Hepatocyte (in vitro differentiated cells): ENCODE measurements around the gene SOBP.
"Not testable (repeated sequence)": the region's sequence is repeated elsewhere in the genome, so short reads cannot be mapped to it uniquely, and the experiment has no call there.

Experiments
- CTCF ChIP-seq: fragments of 200-600 bp; sonication (generic); IDR thresholded peaks from 2 replicates; pipeline ENCODE4 v1.5.1; 2016; ENCODE audit warnings: antibody characterized with exemption, mild to moderate bottlenecking; ENCODE audit not compliant: poor library complexity
- EZH2 ChIP-seq: fragments of 200-600 bp; sonication (generic); IDR thresholded peaks from 2 replicates; pipeline ENCODE4 v1.6.1; 2016; ENCODE audit warnings: antibody characterized with exemption, mild to moderate bottlenecking, borderline replicate concordance

GRCh38 chr6:107553121-107553520, 63.2 kb downstream of the SOBP start:
- TF ChIP-seq EZH2, CTCF: not testable (repeated sequence)
